Heart left ventricle (tissue), 13 donors: Measurements from ENCODE around the gene WNT8A.

Experiments used
- CTCF ChIP-seq, 12 donors: fragments of 200-600 bp; sonication (generic) in 4 of 12; IDR thresholded peaks; one replicate each; pipeline versions ENCODE4 v1.5.0 to v1.8.0; 2018 to 2022; ENCODE audit warnings: antibody characterized with exemption in 12 of 12, mild to moderate bottlenecking in 5 of 12
- POLR2A ChIP-seq, 2 donors: fragments of 450-650 bp; IDR thresholded peaks; one replicate each; pipeline ENCODE4 v1.6.1; 2017; ENCODE audit warnings: antibody characterized with exemption in 2 of 2, mild to moderate bottlenecking in 2 of 2, moderate library complexity in 2 of 2
- donor health status: ischemic (EF 13 %, LVEDD 7.1; RV severe dilation, severe dysfunction).
- donor health status: DM: no; HTN: yes; CAD: no.
- donor health status: DM: no; HTN: no; CAD: no.
- donor health status: ischemic (EF 25% LVEDD 6.9; RV normal size, moderate dysfunction).
- donor health status: ischemic (EF 25% LVEDD 5.7; RV mildly dilated, moderate dysfunction).
- donor health status: ischemic (EF 35%, LVEDD 5.7; RV mildly dilated, moderate dysfunction).
- donor health status: nonischemic (EF 11% LVEDD 7.7; RV severe dilation, severe dysfunction).
- donor health status: DM: yes; HTN: yes; CAD: no.
- donor health status: PGD.
- donor health status: ischemic (EF 29% LVEDD 5.4; RV normal size, mild dysfunction).
- donor health status: nonischemic (EF 23%, LVEDD 6.1; RV moderate dilation, normal function).

DNA sequence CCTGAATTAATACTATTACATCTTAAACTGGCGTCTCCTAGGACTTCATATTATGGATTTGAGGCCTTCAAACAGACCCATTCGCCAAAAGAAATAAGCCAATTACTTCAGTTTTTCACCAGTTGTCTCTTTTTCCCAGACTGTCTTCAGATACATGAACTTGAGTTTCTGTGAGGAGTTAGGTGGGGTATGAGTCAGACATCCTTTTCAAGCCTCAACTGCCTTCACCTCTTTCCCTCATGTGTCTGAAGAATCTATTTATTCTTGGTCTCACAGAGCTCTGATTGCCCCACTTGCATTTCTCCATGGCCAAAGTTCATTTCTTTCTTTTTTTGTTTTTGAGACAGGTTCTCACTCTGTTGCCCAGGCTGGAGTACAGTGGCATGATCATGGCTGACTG is 12.5 kb downstream of the WNT8A start:
- TF ChIP-seq POLR2A (IDR thresholded peaks at IDR 0.05) (no peak), CTCF (IDR thresholded peaks at IDR 0.05) (no peak)
